Measurements from ENCODE around the gene SLC16A1. TPM values are rescaled to one million over a fixed set of nuclear protein-coding genes. Genes with fewer than 3 reads are reported as not detected.
A peak's percentile ranks its signal among the peaks of the same experiment; 100 is the strongest.
"Not testable (repeated sequence)": the region's sequence is repeated elsewhere in the genome, so short reads cannot be mapped to it uniquely, and the experiment has no call there.

SLC16A1 gene
- total RNA-seq, 2 experiments from 2014 or later: 48.7 to 53.3 TPM

DNA sequence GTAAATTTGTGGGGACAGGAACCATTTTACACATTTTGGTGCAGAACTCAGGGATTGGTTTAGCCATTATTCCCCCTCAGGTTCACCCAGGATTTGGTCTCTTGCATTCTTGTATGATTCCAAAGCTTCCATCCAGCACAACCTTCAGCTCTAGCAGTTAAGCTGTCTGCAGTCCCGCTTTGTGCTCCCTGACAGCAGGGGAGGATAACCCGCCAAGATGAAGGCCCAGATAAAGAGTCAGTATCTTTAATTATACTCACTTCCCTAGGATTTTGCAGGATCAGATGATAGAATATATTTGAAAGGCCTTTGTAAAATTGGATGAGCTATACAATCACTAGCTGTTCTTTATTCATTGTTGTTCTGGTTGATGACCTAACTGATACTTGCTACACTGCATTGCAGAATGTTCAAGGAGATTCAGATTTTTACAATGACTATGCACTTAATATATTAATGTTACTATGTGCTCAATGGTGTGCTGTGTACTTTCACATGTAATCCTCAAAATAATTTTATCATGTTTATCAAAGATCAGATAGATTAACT is 49.8 kb downstream of the SLC16A1 start:
- H3K4me1 Mint-ChIP-seq (ENCODE audit: low read depth): peaks cover 37% of the 10 kb centered on the region
- POLR2A ChIA-PET: interaction anchor here (1.5 kb wide), 1 partner anchor 50 kb away, joined by 4 read pairs; the partner anchor contains the start of gene SLC16A1
- H3K4me3 Mint-ChIP-seq: no peak overlapping the region
- no peak overlapping the region for H3K27ac Mint-ChIP-seq
- no peaks in the 10 kb centered on the region for H3K27me3 Mint-ChIP-seq
- CTCF ChIA-PET: interaction anchor here (1.0 to 1.4 kb wide), 3 partner anchors 27 to 250 kb away, joined by 3 to 4 read pairs (median 4); partner anchors contain the start of gene LRIG2
- H3K9me3 Mint-ChIP-seq: no peaks in the 10 kb centered on the region
- intact Hi-C loops (cut with micrococcal nuclease): no loop called here
- no peak for DNase-seq
- peaks cover 4% of the 10 kb centered on the region for H3K36me3 Mint-ChIP-seq

DNA sequence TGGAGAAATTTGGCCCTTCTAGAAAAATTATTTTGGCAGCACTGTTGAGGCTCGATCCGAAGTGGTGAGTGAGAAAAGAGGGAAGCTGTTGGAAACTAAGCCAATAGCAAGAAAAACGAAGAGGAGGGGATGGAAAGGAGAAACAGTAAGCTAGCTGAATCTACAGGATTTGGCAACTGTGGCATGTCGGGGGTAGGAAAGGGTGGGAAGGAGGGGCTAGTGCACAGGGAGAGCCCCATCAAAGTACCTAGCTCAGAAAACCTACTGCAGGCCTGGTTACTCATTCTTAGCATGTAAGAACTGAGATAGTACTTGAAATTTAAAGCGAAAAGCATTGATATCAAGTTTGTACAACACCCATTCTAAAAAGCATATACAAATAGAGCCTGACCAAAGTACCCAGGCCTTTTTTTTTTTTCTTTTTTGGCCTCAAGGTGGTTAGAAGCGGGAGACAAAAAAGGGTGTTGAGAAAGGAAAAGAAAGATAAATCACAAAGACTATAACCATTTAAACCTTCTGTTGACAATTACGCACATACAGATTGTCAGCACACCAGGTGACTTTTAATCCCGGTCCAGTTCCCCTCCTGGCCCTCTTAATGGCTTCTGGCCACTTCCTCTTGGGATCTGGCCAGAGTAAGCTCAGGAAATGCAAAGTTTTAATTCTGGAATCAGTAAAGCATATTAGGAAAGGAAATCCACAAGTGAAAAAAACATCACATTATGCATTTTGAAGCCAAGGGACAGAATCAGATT is 50.4 kb downstream of the SLC16A1 start:
- H3K4me3 Mint-ChIP-seq: no peak overlapping the region
- H3K27ac Mint-ChIP-seq: no peak overlapping the region
- peaks cover 37% of the 10 kb centered on the region for H3K4me1 Mint-ChIP-seq (ENCODE audit: low read depth)
- no peaks in the 10 kb centered on the region for H3K9me3 Mint-ChIP-seq
- no peaks in the 10 kb centered on the region for H3K27me3 Mint-ChIP-seq
- ChIA-PET POLR2A (interaction anchor here (1.5 kb wide), 1 partner anchor 51 kb away, joined by 4 read pairs; the partner anchor contains the start of gene SLC16A1), CTCF (interaction anchor here (0.7 to 1.7 kb wide), 4 partner anchors 11 to 250 kb away, joined by 3 to 5 read pairs (median 4); partner anchors contain the start of gene LRIG2)
- DNase-seq: peak; percentile 33
- H3K36me3 Mint-ChIP-seq: peaks cover 4% of the 10 kb centered on the region
- intact Hi-C loops (cut with micrococcal nuclease): loop anchor here (2.0 kb wide), 1 partner anchor 29 kb away; no protein-coding TSS in a partner anchor

DNA sequence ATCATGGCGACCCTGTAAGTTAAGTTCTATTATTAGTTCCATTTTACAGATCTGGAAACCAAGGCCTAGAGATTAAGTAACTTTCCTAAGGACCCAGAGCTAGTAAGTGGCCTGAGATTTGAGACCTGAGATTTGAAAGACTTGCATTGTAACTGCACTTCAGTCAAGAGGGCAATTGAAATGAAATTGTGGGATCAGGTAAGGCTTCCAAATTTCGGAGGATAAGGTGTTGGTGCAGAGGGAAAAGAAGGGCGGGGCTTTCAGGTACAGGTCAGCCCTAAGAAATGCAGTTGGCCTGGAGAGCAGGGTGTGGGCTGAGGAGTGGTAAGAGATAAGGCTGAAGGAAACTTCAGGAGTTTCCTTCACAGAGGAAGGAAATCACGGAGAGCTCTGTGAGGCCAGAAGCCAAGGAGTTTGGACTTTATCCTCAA is 51.1 kb downstream of the SLC16A1 start:
- Mint-ChIP-seq H3K9me3 (no peaks in the 10 kb centered on the region), H3K36me3 (peaks cover 3% of the 10 kb centered on the region), H3K27me3 (no peaks in the 10 kb centered on the region), H3K4me1 (ENCODE audit: low read depth) (peaks cover 37% of the 10 kb centered on the region), H3K4me3 (no peak overlapping the region), H3K27ac (no peak overlapping the region)
- DNase-seq: no peak
- CTCF ChIA-PET: interaction anchor here (0.6 to 1.7 kb wide), 3 partner anchors 12 to 26 kb away, joined by 3 to 5 read pairs (median 4); no protein-coding TSS in a partner anchor
- intact Hi-C loops (cut with micrococcal nuclease): loop anchor here (1.0 to 2.0 kb wide), 2 partner anchors 30 to 50 kb away; no protein-coding TSS in a partner anchor
- POLR2A ChIA-PET: interaction anchor here (2.0 kb wide), 1 partner anchor 32 kb away, joined by 5 read pairs; no protein-coding TSS in a partner anchor

DNA sequence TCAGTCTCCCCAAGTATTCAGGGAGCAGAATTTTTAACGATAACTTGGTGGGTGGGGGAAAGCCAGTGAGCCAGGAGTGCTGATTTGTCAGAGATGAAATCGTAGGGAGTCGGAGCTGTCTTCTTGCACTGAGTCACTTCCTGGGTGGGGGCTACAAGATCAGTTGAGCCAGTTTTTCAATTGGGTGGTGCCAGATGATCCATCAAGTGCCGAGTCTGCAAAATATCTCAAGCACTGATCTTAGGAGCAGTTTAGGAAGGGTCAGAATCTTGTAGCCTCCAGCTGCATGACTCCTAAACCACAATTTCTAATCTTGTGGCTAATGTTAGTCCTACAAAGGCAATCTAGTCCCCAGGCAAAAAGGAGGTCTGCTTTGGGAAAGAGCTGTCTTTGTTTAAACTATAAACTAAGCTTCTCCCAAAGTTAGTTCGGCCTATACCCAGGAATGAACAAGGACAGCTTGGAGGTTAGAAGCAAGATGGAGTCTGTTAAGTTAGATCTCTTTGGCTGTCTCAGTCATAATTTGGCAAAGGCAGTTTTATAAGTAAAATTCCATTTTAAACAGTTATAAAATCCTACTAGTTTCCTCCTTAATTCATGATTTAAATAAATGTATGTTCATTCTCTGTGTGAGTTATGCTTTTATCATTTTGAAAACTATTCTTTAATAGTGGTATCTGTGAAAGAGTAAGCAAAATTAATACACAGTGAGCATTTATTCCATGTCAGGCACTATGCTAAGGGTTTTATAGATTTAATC is 51.7 kb downstream of the SLC16A1 start:
- peak overlapping the region; percentile 40 for H3K27ac Mint-ChIP-seq
- ChIA-PET CTCF (interaction anchor here (0.6 to 1.7 kb wide), 6 partner anchors 10 to 402 kb away, joined by 3 to 7 read pairs (median 4); partner anchors contain the start of gene LRIG2), POLR2A (interaction anchor here (0.8 to 2.0 kb wide), 3 partner anchors 25 to 52 kb away, joined by 4 to 7 read pairs (median 5); partner anchors contain the start of gene SLC16A1)
- intact Hi-C loops (cut with micrococcal nuclease): loop anchor here (1.0 to 2.0 kb wide), 2 partner anchors 31 to 51 kb away; no protein-coding TSS in a partner anchor
- peaks cover 37% of the 10 kb centered on the region for H3K4me1 Mint-ChIP-seq (ENCODE audit: low read depth)
- DNase-seq: peak; percentile 81
- no peak overlapping the region for H3K4me3 Mint-ChIP-seq
- no peaks in the 10 kb centered on the region for H3K27me3 Mint-ChIP-seq
- H3K36me3 Mint-ChIP-seq: no peaks in the 10 kb centered on the region
- H3K9me3 Mint-ChIP-seq: no peaks in the 10 kb centered on the region

DNA sequence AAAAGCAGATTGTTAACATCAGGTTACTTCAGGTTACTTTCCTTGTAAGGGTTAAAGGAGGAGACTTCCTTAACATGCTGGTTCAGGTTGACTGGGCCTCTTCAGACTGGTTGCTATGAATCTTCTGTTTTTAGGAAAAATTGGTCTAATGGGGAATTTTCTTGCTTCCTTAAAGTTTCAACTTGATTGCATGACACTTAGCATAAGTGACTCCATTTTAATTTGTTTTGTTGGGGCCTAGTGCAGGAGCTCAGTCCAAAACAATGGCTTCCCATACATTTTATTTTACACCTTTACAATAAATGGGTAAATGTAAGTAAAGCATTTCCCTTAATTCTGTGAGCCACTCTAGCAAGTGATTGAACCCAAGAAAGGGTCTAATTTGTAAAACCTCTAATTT is 53.8 kb downstream of the SLC16A1 start:
- ChIA-PET POLR2A (interaction anchor here (0.6 kb wide), 1 partner anchor 1200 kb away, joined by 4 read pairs; no protein-coding TSS in a partner anchor), CTCF (interaction anchor here (1.4 kb wide), 1 partner anchor 20 kb away, joined by 3 read pairs; no protein-coding TSS in a partner anchor)
- no peaks in the 10 kb centered on the region for H3K36me3 Mint-ChIP-seq
- H3K27ac Mint-ChIP-seq: no peak overlapping the region
- H3K4me1 Mint-ChIP-seq (ENCODE audit: low read depth): peaks cover 37% of the 10 kb centered on the region
- no peak for DNase-seq
- no peak overlapping the region for H3K4me3 Mint-ChIP-seq
- no peaks in the 10 kb centered on the region for H3K27me3 Mint-ChIP-seq
- no peaks in the 10 kb centered on the region for H3K9me3 Mint-ChIP-seq
- intact Hi-C loops (cut with micrococcal nuclease): no loop called here

DNA sequence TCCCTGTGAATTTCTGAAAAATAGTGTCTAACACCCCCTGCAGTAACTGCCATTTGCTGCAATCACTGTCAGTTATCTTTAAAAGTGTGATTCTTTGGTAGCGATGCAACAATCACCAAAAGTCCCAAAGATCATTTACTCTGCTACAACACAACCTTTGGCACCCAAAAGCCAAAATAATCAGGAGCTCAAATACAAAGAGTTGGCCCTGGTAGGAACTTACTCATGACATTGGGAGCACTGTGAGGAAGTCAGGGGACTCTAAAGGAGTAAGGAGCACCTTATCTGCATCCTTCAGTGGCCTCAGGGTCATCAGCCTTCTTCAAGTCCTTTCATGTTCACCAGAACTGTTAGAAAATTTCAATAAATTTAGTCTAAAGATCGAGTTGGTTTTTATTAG is 54.6 kb downstream of the SLC16A1 start:
- Mint-ChIP-seq H3K9me3 (peaks cover 6% of the 10 kb centered on the region), H3K36me3 (peaks cover 2% of the 10 kb centered on the region), H3K27ac (no peak overlapping the region), H3K4me3 (no peak overlapping the region), H3K27me3 (no peaks in the 10 kb centered on the region), H3K4me1 (ENCODE audit: low read depth) (peaks cover 33% of the 10 kb centered on the region)
- DNase-seq: no peak
- POLR2A ChIA-PET: no interaction called here
- CTCF ChIA-PET: no interaction called here
- intact Hi-C loops (cut with micrococcal nuclease): no loop called here

DNA sequence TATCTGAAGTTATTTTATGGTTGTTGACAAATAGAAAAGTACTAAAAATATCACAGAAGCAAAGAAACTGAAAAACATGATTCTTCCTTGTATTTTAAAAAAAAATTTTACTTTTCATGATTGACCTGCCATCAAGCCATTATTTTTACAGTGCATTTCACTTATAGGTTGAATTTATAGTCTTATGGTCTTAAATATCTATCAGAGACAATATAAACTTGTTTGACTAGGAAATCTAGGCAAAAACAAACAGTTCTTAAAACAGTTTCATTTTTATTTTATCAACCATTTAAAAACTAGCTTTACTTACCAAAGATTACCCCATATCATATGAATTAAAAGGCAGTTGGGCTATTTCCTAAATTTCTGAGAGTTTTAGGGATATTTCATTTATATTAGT is 59.2 kb downstream of the SLC16A1 start:
- peaks cover 20% of the 10 kb centered on the region for H3K9me3 Mint-ChIP-seq
- H3K27ac Mint-ChIP-seq: no peak overlapping the region
- ChIA-PET POLR2A (no interaction called here), CTCF (interaction anchor here (0.6 kb wide), 1 partner anchor 16 kb away, joined by 3 read pairs; no protein-coding TSS in a partner anchor)
- no peaks in the 10 kb centered on the region for H3K27me3 Mint-ChIP-seq
- no peak for DNase-seq
- intact Hi-C loops (cut with micrococcal nuclease): no loop called here
- H3K36me3 Mint-ChIP-seq: peaks cover 9% of the 10 kb centered on the region
- no peaks in the 10 kb centered on the region for H3K4me1 Mint-ChIP-seq (ENCODE audit: low read depth)
- H3K4me3 Mint-ChIP-seq: no peak overlapping the region

DNA sequence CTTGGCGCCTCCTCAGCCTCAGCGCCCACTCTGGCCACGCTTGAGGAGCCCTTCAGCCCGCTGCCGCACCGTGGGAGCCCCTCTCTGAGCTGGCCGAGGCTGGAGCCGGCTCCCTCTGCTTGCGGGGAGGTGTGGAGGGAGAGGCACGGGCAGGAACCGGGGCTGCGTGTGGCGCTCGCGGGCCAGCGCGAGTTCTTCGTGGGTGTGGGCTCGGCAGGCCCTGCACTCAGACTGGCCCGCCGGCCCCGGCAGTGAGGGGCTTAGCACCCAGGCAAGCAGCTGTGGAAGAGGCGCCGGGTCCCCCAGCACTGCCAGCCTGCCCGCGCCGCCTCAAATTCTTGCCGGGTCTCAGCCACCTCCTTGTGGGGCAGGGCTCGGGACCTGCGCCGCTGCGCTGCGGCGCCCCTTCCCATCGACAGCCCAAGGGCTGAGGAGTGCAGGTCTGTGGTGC is 61.4 kb downstream of the SLC16A1 start:
- Mint-ChIP-seq H3K27me3 (no peaks in the 10 kb centered on the region), H3K4me1 (ENCODE audit: low read depth) (no peaks in the 10 kb centered on the region), H3K36me3 (peaks cover 9% of the 10 kb centered on the region), H3K9me3 (peaks cover 20% of the 10 kb centered on the region), H3K4me3 (no peak overlapping the region), H3K27ac (no peak overlapping the region)
- ChIA-PET CTCF (interaction anchor here (1.0 kb wide), 1 partner anchor 148 kb away, joined by 3 read pairs; no protein-coding TSS in a partner anchor), POLR2A (no interaction called here)
- DNase-seq: no peak
- intact Hi-C loops (cut with micrococcal nuclease): no loop called here

DNA sequence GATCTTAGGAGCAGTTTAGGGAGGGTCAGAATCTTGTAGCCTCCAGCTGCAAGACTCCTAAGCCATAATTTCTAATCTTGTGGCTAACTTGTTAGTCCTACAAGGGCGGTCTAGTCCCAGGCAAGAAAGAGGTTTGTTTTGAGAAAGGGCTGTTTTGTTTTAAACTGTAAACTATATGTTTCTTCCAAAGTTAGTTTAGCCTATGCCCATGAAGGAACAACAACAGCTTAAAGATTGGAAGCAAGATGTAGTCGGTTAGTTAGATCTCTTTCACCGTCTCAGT is 62.0 kb downstream of the SLC16A1 start:
- Mint-ChIP-seq H3K27me3 (no peaks in the 10 kb centered on the region), H3K27ac (no peak overlapping the region), H3K4me3 (no peak overlapping the region), H3K36me3 (peaks cover 9% of the 10 kb centered on the region), H3K4me1 (ENCODE audit: low read depth) (no peaks in the 10 kb centered on the region), H3K9me3 (peaks cover 20% of the 10 kb centered on the region)
- CTCF ChIA-PET: interaction anchor here (0.6 to 1.0 kb wide), 2 partner anchors 13 to 14 kb away, joined by 3 to 4 read pairs; no protein-coding TSS in a partner anchor
- intact Hi-C loops (cut with micrococcal nuclease): no loop called here
- DNase-seq: no peak
- POLR2A ChIA-PET: no interaction called here

DNA sequence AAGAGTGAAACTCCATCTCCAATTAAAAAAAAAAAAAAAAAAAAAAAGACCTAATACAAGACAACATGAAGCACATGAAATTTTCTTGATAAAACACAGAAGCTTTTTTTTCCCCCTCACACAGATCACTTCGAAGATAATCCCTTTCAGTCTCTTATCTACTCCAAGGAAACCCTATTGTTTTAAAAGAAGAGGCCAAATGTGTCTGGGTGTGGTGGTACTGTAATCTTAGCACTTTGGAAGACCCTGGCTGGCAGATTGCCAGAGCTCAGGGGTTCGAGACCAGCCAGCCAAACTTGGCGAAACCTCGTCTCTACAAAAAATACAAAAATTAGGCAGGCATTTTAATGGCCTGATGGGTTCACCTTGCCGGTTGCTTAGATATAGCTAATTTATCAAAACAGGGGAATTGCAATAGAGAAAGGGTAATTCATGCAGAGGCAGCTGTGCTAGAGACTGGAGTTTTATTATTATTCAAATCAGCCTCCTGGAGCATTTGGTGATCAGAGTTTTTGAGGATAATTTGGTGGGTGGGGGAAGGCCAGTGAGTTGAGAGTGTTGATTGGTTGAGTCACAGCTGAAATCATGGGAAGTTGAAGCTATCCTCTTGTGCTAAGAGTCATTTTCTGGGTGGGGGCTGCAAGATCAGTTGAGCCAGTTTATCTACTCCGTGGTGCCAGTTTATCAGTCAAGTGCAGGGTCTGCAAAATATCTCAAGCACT is 62.5 kb downstream of the SLC16A1 start:
- CTCF ChIA-PET: interaction anchor here (0.6 to 1.0 kb wide), 2 partner anchors 12 to 13 kb away, joined by 3 to 4 read pairs; no protein-coding TSS in a partner anchor
- POLR2A ChIA-PET: no interaction called here
- Mint-ChIP-seq H3K27me3 (no peaks in the 10 kb centered on the region), H3K9me3 (peaks cover 20% of the 10 kb centered on the region), H3K27ac (no peak overlapping the region), H3K36me3 (peaks cover 9% of the 10 kb centered on the region), H3K4me1 (ENCODE audit: low read depth) (no peaks in the 10 kb centered on the region), H3K4me3 (no peak overlapping the region)
- intact Hi-C loops (cut with micrococcal nuclease): no loop called here
- DNase-seq: no peak

DNA sequence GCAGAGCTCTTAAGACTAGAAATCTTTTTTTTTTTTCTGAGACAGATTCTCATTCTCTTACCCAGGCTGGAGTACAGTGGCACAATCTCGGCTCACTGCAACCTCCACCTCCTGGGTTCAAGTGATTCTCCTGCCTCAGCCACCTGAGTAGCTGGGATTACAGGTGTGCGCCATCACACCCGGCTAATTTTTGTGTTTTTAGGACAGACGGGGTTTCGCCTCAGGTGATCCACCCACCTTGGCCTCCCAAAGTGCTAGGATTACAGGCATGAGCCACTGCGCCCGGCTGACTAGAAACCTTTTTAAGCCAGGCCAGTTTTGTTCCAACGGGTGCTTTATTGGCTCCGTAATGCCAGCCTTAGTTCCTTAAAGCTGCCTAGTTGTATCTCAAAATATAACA is 66.1 kb downstream of the SLC16A1 start:
- H3K36me3 Mint-ChIP-seq; H3K4me1 Mint-ChIP-seq (ENCODE audit: low read depth); H3K4me3 Mint-ChIP-seq; H3K27me3 Mint-ChIP-seq; intact Hi-C loops (cut with micrococcal nuclease); DNase-seq; POLR2A ChIA-PET; H3K9me3 Mint-ChIP-seq; H3K27ac Mint-ChIP-seq: not testable (repeated sequence)
- CTCF ChIA-PET: interaction anchor here (0.6 to 1.7 kb wide), 3 partner anchors 9 to 183 kb away, joined by 4 to 6 read pairs (median 5); partner anchors contain the start of gene LRIG2
